GM21381 (cell line): ENCODE data around the gene ZNHIT2.

Experiments
- ATAC-seq: cut with Tn5 transposase; IDR thresholded peaks from one replicate; pipeline ENCODE4 v1.9.1; 2021; ENCODE audit warnings: mild to moderate bottlenecking, moderate library complexity; ENCODE audit not compliant: unreplicated experiment

ZNHIT2 gene

DNA sequence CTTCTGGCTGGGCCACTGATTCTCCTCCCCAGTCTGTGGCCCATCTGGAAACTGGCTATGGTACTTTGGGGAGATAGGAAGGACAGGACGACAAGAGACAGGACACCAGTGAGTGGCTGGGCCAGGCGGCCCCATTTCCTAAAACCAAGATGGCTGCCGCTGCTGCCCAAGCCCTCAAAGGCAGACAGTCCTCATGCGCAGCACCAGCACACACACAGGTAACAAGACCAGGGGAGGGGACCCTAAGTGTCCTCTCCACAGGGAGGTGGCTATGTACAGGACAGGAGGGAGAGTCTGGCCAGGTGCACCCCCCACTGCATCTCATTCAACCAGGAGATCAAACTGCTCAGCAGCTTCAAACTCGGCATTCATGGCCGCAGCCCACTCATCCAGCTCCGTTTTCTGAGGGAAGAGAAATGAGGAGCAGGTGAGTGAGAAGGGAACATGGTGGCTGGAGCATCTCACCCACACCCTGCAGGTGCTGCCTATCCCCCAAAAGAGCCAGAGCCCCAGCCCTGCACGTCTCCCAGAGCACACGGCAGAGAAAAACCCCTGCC lies 38.6 kb downstream of the ZNHIT2 start:
- ATAC-seq = no peak

DNA sequence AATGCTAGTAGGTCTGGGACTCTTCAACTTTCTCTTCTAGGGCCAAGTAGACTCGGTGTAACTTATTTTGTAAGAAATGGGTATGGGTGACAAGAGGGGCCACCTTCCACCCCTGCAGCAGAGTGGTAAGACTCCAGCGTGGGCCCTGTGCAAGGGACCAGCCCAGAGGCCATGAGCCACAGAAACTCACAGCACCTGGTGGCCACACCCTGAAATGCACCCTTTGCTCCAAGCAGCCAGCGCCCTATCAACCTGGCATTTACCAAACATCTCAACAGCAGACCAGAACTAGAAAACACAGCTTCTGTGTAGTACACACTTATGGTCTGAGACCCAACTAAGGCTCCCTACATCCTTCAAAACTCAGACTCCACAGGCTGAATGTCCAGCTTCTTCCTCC lies 39.4 kb downstream of the ZNHIT2 start:
- no peak for ATAC-seq

DNA sequence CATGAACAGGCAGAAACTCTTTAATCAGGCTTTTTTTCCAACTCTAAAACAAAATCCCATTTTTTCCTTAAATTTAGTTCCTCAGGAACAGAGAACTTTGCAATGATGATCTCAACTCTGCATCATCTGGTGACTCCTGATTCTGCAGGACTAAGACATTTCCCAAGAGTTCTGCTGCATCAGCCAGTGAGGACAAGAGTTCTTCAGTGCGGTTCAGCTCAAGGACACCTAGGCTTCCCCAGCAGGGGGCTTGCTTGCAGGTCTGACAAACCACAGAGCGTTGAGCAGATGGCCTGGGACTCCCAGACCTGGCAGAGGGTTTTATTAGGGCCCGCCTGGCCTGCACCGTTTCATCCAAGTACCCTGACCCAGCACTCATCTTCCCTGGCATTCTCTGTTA lies 40.0 kb downstream of the ZNHIT2 start:
- ATAC-seq = no peak

DNA sequence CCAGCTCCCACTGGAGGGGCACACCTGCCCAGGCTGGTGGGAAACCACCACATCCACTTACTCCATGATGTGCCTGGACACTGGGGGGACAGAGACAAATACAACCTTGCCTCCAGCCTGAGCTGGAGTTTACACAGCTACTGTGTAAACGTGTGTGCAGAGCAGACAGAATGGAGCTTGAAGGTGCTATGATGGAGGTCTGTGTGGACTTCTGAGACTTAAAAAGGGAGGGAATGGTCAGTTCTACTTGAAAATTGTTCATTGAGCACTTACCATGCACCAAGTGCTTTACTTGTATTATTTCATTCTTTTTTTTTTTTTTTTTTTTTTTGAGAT lies 44.9 kb downstream of the ZNHIT2 start:
- no peak for ATAC-seq

DNA sequence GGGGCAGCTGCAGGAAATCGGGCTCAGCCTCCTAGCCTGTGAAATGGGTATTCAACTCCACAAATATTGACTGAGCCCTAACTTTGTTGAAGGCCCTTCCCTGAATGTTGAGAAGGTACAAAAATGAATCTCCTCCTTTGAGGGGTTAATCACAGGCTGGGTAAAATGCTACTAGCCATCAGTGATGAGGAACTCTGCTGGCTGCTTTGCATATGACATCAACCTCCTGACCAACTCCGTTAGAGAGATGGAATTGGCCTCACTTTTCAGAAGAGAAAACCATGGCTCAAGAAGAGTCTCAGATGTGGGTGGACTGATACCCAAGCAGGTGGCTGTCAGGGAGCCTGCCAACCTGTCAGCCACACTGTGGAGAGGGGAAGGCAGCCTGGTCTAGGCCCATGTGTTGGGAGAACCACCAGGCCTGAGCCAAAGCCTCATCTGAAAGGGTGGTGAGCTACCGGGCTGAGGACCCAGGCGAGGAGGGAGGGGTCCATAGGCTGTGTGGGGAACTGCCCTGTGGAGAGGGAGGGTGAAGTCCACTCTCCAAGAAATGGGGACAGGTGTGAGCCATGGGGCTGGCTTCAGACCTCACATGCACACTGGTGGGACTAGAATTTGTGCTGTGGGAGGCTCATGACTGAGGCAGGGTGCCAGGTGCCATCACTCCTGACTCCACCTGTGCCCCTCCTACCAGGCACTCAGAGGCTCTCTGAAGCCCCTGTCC lies 45.4 kb downstream of the ZNHIT2 start:
- ATAC-seq = no peak

DNA sequence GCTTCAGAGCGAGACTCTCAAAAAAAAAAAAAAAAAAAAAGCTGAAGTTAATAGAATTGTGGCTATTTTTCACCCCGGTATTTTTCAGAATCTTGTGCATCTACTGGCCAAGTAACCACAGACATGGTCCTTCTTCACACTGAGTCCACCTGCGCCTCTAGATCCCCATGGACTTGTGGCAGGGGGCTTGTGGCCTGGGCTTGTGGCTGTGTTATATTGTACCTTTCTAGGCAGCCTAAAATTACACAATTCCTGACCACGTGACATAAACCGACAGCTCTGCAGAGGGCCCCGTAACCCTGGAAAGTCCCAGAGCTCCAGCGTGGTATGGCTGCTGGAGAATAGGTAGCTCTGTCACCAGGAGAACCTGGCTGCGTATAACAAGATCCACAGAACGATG lies 48.3 kb downstream of the ZNHIT2 start:
- ATAC-seq = no peak

DNA sequence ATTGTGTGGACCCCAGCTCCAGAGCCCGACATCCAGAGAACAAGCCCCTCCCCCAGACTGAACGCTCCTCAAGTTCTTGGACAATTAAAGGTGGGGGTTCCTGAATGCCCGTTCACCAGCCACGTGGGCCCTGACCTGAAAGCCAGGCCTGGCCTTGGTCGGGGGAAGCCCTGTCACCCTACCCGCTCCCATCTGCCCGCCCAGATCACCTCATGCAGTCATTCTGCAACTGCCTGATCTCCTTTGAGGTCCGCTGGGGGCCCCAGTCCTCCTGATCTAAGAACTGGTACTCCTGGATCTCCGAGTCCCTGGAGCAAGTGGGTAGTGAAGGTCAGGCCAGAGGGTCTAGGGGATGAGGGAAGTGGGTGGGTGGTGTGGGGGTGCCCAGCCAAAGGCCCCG lies 50.1 kb downstream of the ZNHIT2 start:
- no peak for ATAC-seq

DNA sequence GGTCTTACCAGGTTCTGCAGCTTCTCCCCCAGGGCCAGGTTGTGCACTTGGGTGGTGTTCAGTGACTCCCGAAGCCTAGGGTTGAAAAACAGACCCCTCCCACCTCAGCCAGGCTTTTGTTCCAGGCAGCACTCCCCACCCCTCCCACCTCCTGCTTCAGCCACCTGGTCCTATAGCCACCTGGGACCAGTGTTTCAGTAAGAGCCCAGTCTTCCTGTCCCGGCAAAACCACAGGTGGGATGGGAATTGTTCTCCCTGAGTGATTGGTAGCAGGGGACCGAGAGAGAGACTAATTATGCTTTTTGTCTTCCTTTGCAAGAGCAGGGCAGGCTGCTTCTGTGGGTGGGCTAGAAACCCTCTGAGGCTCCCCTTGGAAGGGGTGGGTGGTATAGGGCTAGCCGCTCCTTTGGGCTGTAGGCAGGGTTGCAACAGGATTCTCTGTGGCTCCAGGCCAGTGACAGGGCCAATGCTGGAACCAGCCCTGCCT lies 50.7 kb downstream of the ZNHIT2 start:
- no peak for ATAC-seq
